ENCODE data around the gene PPP1R12B. TPM values are rescaled to one million over a fixed set of nuclear protein-coding genes. Genes with fewer than 3 reads are reported as not detected.
A peak's percentile ranks its signal among the peaks of the same experiment; 100 is the strongest.
"Not testable (repeated sequence)": the region's sequence is repeated elsewhere in the genome, so short reads cannot be mapped to it uniquely, and the experiment has no call there.

Gene PPP1R12B
- total RNA-seq, 4 donors from 2014 or later, result 20.6 to 120 (median 36.9) TPM

DNA sequence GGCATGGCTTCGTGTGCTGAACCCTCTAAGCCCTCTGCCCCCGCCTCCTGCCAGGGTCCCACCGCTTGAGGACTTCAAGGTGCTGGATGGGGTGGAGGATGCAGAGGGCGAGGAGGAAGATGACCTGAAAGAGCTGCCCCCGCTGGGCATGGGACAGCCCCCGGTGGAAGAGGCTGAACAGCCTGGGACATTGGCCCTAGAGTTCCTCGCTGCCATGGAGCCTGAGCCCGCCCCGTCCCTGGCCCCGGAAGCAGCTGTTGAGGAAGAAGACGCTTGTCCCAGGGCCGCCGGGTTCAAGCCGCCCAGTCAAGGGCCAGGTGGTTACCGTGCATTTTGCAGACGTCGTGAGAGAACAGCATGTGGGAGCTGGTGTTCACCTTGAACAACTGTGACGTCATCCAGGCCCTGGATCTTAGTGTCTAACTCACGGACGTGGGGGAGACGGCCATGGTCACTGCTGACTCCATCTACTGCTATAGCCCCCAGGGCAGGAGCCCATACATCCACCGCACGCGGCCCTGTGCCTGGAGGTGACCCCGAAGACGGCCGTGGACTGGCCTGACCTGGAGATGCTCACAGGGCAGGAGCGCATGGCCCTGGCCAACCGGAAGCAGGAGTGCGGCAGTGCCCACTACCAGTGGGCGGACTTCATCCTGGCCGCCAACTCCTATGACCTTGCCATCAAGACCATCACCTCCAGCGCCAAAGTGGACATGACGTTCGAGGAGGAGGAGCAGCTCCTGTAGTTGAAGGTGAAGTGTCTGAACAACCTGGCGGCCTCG, 90.1 kb downstream of the PPP1R12B start:
- Histone ChIP-seq H3K27me3 (no peaks in the 10 kb centered on the region), H3K4me3 (no peak overlapping the region), H3K4me1 (no peaks in the 10 kb centered on the region), H3K36me3 (peaks cover 13 to 96% (median 20%) of the 10 kb centered on the region in 3 donors), H3K9me3 (no peaks in the 10 kb centered on the region), H3K27ac (no peak overlapping the region)
- no peak for DNase-seq
- WGBS, 2 donors, result 97 to 98% methylated on average over 12 to 15 of the region's 37 CpGs
- intact Hi-C loops (cut with DNase I), result no loop called here
- TF ChIP-seq POLR2A (IDR thresholded peaks at IDR 0.05) (no peak), CTCF (IDR thresholded peaks at IDR 0.05) (no peak)

DNA sequence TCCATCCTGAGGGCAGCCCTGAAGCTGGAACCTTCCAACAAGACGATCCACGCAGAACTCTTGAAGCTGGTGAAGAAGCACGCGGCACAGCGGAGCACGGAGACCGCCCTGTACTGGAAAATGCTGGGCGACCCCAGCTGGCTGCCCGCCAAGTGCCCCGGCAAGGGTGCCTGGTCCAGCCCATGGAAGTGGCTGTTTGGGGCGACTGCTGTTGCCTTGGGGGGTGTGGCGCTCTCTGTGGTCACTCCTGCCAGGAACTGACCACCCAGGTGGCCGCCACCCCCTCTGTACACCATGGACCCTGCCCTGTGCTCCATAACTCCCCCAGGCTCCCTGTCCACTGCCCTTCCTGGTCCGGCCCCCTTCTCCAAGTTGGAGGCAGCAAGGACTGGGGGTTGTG, 90.8 kb downstream of the PPP1R12B start:
- no peak for DNase-seq
- Histone ChIP-seq H3K4me1 (no peaks in the 10 kb centered on the region), H3K36me3 (peaks cover 13 to 90% (median 20%) of the 10 kb centered on the region in 3 donors), H3K27ac (no peak overlapping the region), H3K27me3 (no peaks in the 10 kb centered on the region), H3K4me3 (no peak overlapping the region), H3K9me3 (no peaks in the 10 kb centered on the region)
- WGBS, 2 donors, result 100% methylated on average over 1 of the region's 14 CpGs
- TF ChIP-seq CTCF (IDR thresholded peaks at IDR 0.05) (no peak), POLR2A (IDR thresholded peaks at IDR 0.05) (no peak)
- intact Hi-C loops (cut with DNase I), result no loop called here

- intact Hi-C loops (cut with DNase I); H3K27ac ChIP-seq; H3K4me3 ChIP-seq; H3K9me3 ChIP-seq; H3K4me1 ChIP-seq; DNase-seq; H3K27me3 ChIP-seq: not testable (repeated sequence)
- WGBS, 2 donors, result 64 to 88% methylated on average over 2 of the region's 2 CpGs
- H3K36me3 ChIP-seq, result peaks cover 0 to 42% (median 0%) of the 10 kb centered on the region in 3 donors
Measured at GRCh38 chr1:202448140-202448539, 99.6 kb downstream of the PPP1R12B start.

- intact Hi-C loops (cut with DNase I); H3K9me3 ChIP-seq; DNase-seq; H3K27me3 ChIP-seq; H3K4me3 ChIP-seq; H3K27ac ChIP-seq: not testable (repeated sequence)
- WGBS, 2 donors, result no CpG with 5 or more reads among the region's 26 CpGs
- H3K4me1 ChIP-seq, result peaks cover 0 to 15% (median 0%) of the 10 kb centered on the region in 3 donors
- H3K36me3 ChIP-seq, result peaks cover 0 to 33% (median 0%) of the 10 kb centered on the region in 3 donors
Measured at GRCh38 chr1:202451641-202452040, 103.1 kb downstream of the PPP1R12B start.

GRCh38 chr1:202452508-202452907, 104.0 kb downstream of the PPP1R12B start:
- H3K27ac ChIP-seq, result no peak overlapping the region
- 96% methylated on average over 4 of the region's 4 CpGs; no CpG with 5 or more reads in 1 of the 2 donors for WGBS, 2 donors
- H3K9me3 ChIP-seq, result no peaks in the 10 kb centered on the region
- peaks cover 0 to 16% (median 0%) of the 10 kb centered on the region in 3 donors for H3K4me1 ChIP-seq
- no peaks in the 10 kb centered on the region for H3K27me3 ChIP-seq
- H3K36me3 ChIP-seq, result peaks cover 0 to 33% (median 0%) of the 10 kb centered on the region in 3 donors
- TF ChIP-seq POLR2A (IDR thresholded peaks at IDR 0.05), result no peak
- no peak for TF ChIP-seq CTCF (IDR thresholded peaks at IDR 0.05)
- no peak for DNase-seq
- H3K4me3 ChIP-seq, result no peak overlapping the region
- intact Hi-C loops (cut with DNase I), result no loop called here

- H3K27me3 ChIP-seq; H3K9me3 ChIP-seq; H3K4me3 ChIP-seq; DNase-seq; intact Hi-C loops (cut with DNase I): not testable (repeated sequence)
- Histone ChIP-seq H3K36me3 (peaks cover 0 to 11% (median 0%) of the 10 kb centered on the region in 3 donors), H3K27ac (peak overlapping the region in 1 of 4 donors; percentile 9), H3K4me1 (peaks cover 0 to 27% (median 4%) of the 10 kb centered on the region in 3 donors)
- 39 to 44% methylated on average over 5 of the region's 5 CpGs for WGBS, 2 donors
Measured at GRCh38 chr1:202456372-202457169, 108.1 kb downstream of the PPP1R12B start.

DNA sequence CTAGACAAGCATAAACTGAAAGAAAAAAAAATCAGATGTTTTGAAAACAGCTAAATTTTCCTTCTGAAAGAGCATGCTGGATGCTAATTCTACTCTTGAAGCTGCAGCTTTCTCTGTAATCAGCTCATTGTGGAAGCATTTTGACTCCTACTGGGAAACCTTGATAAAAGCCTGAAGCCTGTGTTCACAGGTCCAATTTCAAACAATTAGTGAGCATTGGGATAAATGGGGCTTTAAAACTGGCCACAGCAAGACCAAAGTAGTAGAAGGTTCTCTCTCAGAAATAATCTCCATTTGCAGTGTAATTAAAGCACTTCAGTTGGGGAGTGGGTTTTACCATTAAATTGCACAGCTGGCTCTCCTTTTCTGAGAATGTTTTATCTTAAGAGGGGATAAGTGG, 110.2 kb downstream of the PPP1R12B start:
- peaks cover 0 to 16% (median 0%) of the 10 kb centered on the region in 3 donors for H3K36me3 ChIP-seq
- H3K27ac ChIP-seq; intact Hi-C loops (cut with DNase I): not testable (repeated sequence)

DNA sequence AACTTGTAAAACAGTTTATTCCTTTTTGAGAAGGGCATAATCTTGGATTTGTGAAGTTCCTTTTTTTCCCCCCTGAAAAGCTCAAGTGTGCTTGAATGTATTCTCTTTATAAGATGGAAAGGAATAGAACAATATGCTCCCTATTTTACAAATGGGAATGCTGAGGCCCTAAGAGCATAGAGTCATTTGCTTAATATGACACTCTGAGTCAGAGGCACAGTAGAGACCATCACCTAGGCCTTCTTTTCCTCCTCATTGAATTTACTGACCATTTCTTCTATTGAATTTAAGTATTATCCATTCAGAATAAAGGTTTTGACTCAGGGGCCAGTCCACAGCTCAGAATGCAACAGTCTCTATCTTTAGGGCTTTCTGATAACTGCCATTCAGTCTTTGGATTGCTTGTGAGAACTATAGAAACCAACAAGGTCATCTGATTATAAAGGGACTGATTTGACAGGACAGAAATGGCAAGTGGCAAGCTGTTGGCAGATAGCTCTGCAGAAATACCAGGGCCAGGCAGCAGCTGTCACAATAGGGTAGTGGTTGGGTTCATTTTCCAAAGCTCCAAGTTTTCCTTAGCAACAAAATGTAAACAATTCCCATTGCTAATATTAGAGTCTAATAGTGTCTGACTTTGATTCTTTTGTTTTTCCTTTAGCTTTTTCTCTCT, 111.1 kb downstream of the PPP1R12B start:
- H3K27me3 ChIP-seq; intact Hi-C loops (cut with DNase I); DNase-seq; H3K27ac ChIP-seq; H3K9me3 ChIP-seq; H3K4me3 ChIP-seq: not testable (repeated sequence)
- Histone ChIP-seq H3K4me1 (peaks cover 0 to 20% (median 4%) of the 10 kb centered on the region in 3 donors), H3K36me3 (peaks cover 0 to 12% (median 0%) of the 10 kb centered on the region in 3 donors)

More for the DNA sequence above, 110.2 kb downstream of the PPP1R12B start:
- peaks cover 0 to 25% (median 4%) of the 10 kb centered on the region in 3 donors for H3K4me1 ChIP-seq
- H3K27me3 ChIP-seq, H3K9me3 ChIP-seq, H3K4me3 ChIP-seq, DNase-seq: not testable (repeated sequence)

- H3K27me3 ChIP-seq; H3K4me3 ChIP-seq; intact Hi-C loops (cut with DNase I); H3K27ac ChIP-seq; H3K9me3 ChIP-seq; DNase-seq; H3K36me3 ChIP-seq: not testable (repeated sequence)
- H3K4me1 ChIP-seq, result peaks cover 0 to 20% (median 4%) of the 10 kb centered on the region in 3 donors
Measured at GRCh38 chr1:202460143-202460495, 111.6 kb downstream of the PPP1R12B start.
